ENCODE measurements around the gene F5. TPM values are rescaled to one million over a fixed set of nuclear protein-coding genes. Genes with fewer than 3 reads are reported as not detected.

F5 gene
- total RNA-seq: not detected in 2 replicates

GRCh38 chr1:169586395-169587255, at the start of gene F5:
F5 (minus strand) TSS chr1:169586481; CDS start chr1:169586386, 95 bp downstream.

GRCh38 chr1:169630006-169630405, 43.7 kb upstream of the F5 start, which contains the start of gene SELP:
SELP (minus strand) TSS chr1:169630124; CDS start chr1:169630074, 50 bp downstream.

GRCh38 chr1:169485431-169486280, 100.6 kb downstream of the F5 start, which contains the start of gene SLC19A2:
SLC19A2 (minus strand) TSS chr1:169485944; CDS start chr1:169485766, 178 bp downstream.

Other genes with a start within 250 kb of the F5 start
- 32.9 and 33.6 TPM in 2 replicates for gene NME7, start 218.7 kb downstream of the F5 start, total RNA-seq
- gene BLZF1, start 218.3 kb downstream of the F5 start, total RNA-seq: 19.2 and 24.7 TPM in 2 replicates
- gene CCDC181, start 159.0 kb downstream of the F5 start, total RNA-seq: 1.6 and 2.9 TPM in 2 replicates
- 8.2 and 8.7 TPM in 2 replicates for gene SLC19A2, start 100.5 kb downstream of the F5 start, total RNA-seq
- not detected in 2 replicates for gene SELP, start 43.6 kb upstream of the F5 start, total RNA-seq
- gene SELL, start 125.1 kb upstream of the F5 start, total RNA-seq: not detected in 2 replicates
- not detected in 2 replicates for gene SELE, start 147.6 kb upstream of the F5 start, total RNA-seq
- 2.8 and 4.0 TPM in 2 replicates for gene METTL18, start 208.4 kb upstream of the F5 start, total RNA-seq